A549 (cell line): ENCODE measurements around the gene CD164. TPM values are rescaled to one million over a fixed set of nuclear protein-coding genes. Genes with fewer than 3 reads are reported as not detected.

Experiments used
- ATAC-seq, 2 experiments: fragments of 200-7000 bp in 1 of 2; fragments of >200 bp in 1 of 2; cut with Nextera tagmentation in 1 of 2; cut with Tn5 transposase in 1 of 2; 3 replicates each; pipeline versions ENCODE4 v1.8.0 to v1.9.1; 2018 to 2020; ENCODE audit warnings: mild to moderate bottlenecking in 1 of 2, moderate library complexity in 1 of 2
- CTCF ChIA-PET: fragments of 300-600 bp; sonication (Branson Sonifier 250); formaldehyde crosslinking; extraction: SDS; loops from one replicate; lab custom pipeline; 2021; ENCODE audit warnings: antibody characterized with exemption, inconsistent platforms; lab: Yijun Ruan, JAX
- POLR2A ChIA-PET: fragments of 350-600 bp; formaldehyde crosslinking; extraction: SDS; loops from one replicate; lab custom pipeline; 2021; ENCODE audit warnings: antibody characterized with exemption, inconsistent platforms; lab: Yijun Ruan, JAX
- DNase-seq, 2 experiments: peaks; one replicate each; pipeline versions ENCODE4 v3.0.0 to v3.0.0-alpha.2; 2011 to 2016; ENCODE audit warnings: low read depth in 1 of 2, low spot score in 1 of 2
- FAIRE-seq: peaks from 2 replicates; lab custom pipeline; 2011; peaks lifted over from hg19 to GRCh38; lab: Jason Lieb, UNC
- H3K27ac ChIP-seq, 2 experiments: fragments of >200 bp; sonication (Bioruptor Twin); formaldehyde crosslinking; 3 replicates each; pipeline ENCODE4 v1.5.1; 2016 to 2017
- H3K4me1 ChIP-seq: fragments of >200 bp; sonication (Bioruptor Twin); formaldehyde crosslinking; 3 replicates; pipeline ENCODE4 v1.6.1; 2016
- H3K4me2 ChIP-seq: fragments of >200 bp; sonication (Bioruptor Twin); formaldehyde crosslinking; 3 replicates; pipeline ENCODE4 v1.6.1; 2016
- H3K4me3 ChIP-seq: fragments of >200 bp; sonication (Bioruptor Twin); formaldehyde crosslinking; 3 replicates; pipeline ENCODE4 v1.5.1; 2016
- H3K9me3 ChIP-seq: fragments of >200 bp; sonication (Bioruptor Twin); formaldehyde crosslinking; 3 replicates; pipeline ENCODE4 v1.6.1; 2016
- BHLHE40 ChIP-seq: IDR thresholded peaks from 2 replicates; pipeline ENCODE4 v1.6.1; 2012; ENCODE audit warnings: low read depth, low read length, inconsistent platforms
- ELK1 ChIP-seq: fragments of 150-350 bp; IDR thresholded peaks from 2 replicates; pipeline ENCODE4 v1.6.1; 2014; ENCODE audit warnings: low read depth, mild to moderate bottlenecking, low read length
- FOXS1 ChIP-seq: fragments of 250-450 bp; sonication (Bioruptor Pico); IDR thresholded peaks from 2 replicates; pipeline ENCODE4 v1.5.0; 2020; ENCODE audit warnings: mild to moderate bottlenecking, moderate library complexity
- JUN ChIP-seq, 2 experiments: fragments of >200 bp; sonication (Bioruptor Twin); formaldehyde crosslinking; IDR thresholded peaks; 2 replicates in 1 of 2; 3 replicates in 1 of 2; pipeline ENCODE4 v1.6.1; 2016 to 2017
- KDM1A ChIP-seq: fragments of 200-600 bp; sonication (generic); IDR thresholded peaks from 2 replicates; pipeline ENCODE4 v1.6.1; 2016; ENCODE audit warnings: low read depth, mild to moderate bottlenecking
- MAX ChIP-seq: IDR thresholded peaks from 2 replicates; pipeline ENCODE4 v1.6.1; 2012
- MAZ ChIP-seq: fragments of 150-350 bp; IDR thresholded peaks from 2 replicates; pipeline ENCODE4 v1.6.1; 2014; ENCODE audit warnings: antibody characterized with exemption, low read depth, low read length, borderline replicate concordance
- PHF8 ChIP-seq: fragments of 200-600 bp; sonication (generic); IDR thresholded peaks from 2 replicates; pipeline ENCODE4 v1.6.1; 2016; ENCODE audit warnings: low read depth, mild to moderate bottlenecking, antibody characterized with exemption, moderate library complexity, borderline replicate concordance
- POLR2A ChIP-seq: IDR thresholded peaks from 2 replicates; pipeline ENCODE4 v1.6.1; 2012; ENCODE audit warnings: mild to moderate bottlenecking, low read length
- WGBS: methylation state at CpG from one replicate; pipeline ENCODE4 v1.1.6; 2017; ENCODE audit errors: missing lambda C conversion rate; 5-methylcytosine and 5-hydroxymethylcytosine counted together
- polyA minus RNA-seq: library from RNA; depleted of rRNA, polyadenylated mRNA; stranded (reverse); fragments of >200 nt; gene quantifications from 2 replicates; pipeline ENCODE4 v1.2.3, GENCODE V29; 2011; rRNA and poly(A)+ RNA removed
- polyA plus RNA-seq, 4 experiments: library from polyadenylated mRNA; depleted of rRNA in 3 of 4; stranded (reverse); fragments of >200 nt; fragmentation: RNase III in 1 of 4; extraction: RNeasy Plus Mini Kit Qiagen cat#74134 plus additional on column Dnase treatment in 1 of 4; gene quantifications; 2 replicates in 3 of 4; 3 replicates in 1 of 4; pipeline ENCODE4 v1.2.3, GENCODE V29; 2011 to 2017
- TF ChIP-seq, protein P1 (sequence below): fragments of >200 bp; sonication (Bioruptor Twin); formaldehyde crosslinking; IDR thresholded peaks from 3 replicates; pipeline ENCODE4 v1.6.1; 2016
- TF ChIP-seq, protein P2 (sequence below): fragments of 450-650 bp; IDR thresholded peaks from 2 replicates; pipeline ENCODE4 v1.6.1; 2014; ENCODE audit warnings: antibody characterized with exemption
- TF ChIP-seq, protein P3 (sequence below): fragments of >200 bp; sonication (Bioruptor Twin); formaldehyde crosslinking; IDR thresholded peaks from 2 replicates; pipeline ENCODE4 v1.6.1; 2016
- TF ChIP-seq, protein P4 (sequence below): fragments of 200-600 bp; sonication (generic); IDR thresholded peaks from 2 replicates; pipeline ENCODE4 v1.6.1; 2016; ENCODE audit warnings: antibody characterized with exemption, mild to moderate bottlenecking, moderate library complexity

The CD164 gene
- polyA plus RNA-seq (2011; rRNA removed) (171 and 174 TPM in 2 replicates), polyA plus RNA-seq (2017; fragmentation: RNase III; extraction: RNeasy Plus Mini Kit Qiagen cat#74134 plus additional on column Dnase treatment) (90.4 to 94.0 TPM (median 91.1 TPM) in 3 replicates), polyA minus RNA-seq (108 and 131 TPM in 2 replicates)
- polyA plus RNA-seq (2012; cell fraction: cytosol; rRNA removed): 39.0 and 44.5 TPM in 2 replicates
- polyA plus RNA-seq (2012; cell fraction: nucleus; rRNA removed): 27.1 and 31.0 TPM in 2 replicates

GRCh38 chr6:109381747-109382575, at the start of gene CD164:
CD164 (minus strand) TSS chr6:109382467; CDS start chr6:109382378, 89 bp downstream.
- FAIRE-seq: no peak
- peak; percentile 80 to 92 for DNase-seq
- peak within 1 kb of the TSS; percentile 97 for H3K4me3 ChIP-seq
- H3K27ac ChIP-seq: peak within 1 kb of the TSS; percentile 97 to 100
- ChIA-PET CTCF (interaction anchor here (0.8 to 5.0 kb wide), 6 partner anchors 11 to 198 kb away, joined by 3 to 50 read pairs (median 5); no protein-coding TSS in a partner anchor), POLR2A (interaction anchor here (0.6 to 2.5 kb wide), 6 partner anchors 10 to 825 kb away, joined by 3 to 17 read pairs (median 6); partner anchors contain the start of genes CEP57L1, PPIL6, SESN1 and SMPD2)
- peak; percentile 64 to 74 for ATAC-seq
- peak within 1 kb of the TSS; percentile 89 for H3K4me2 ChIP-seq
- 0% methylated on average over 7 of the region's 93 CpGs for WGBS
- TF ChIP-seq PHF8 (peak; percentile 66), POLR2A (peak; percentile 80), MAZ (peak; percentile 59; the same call in 1 of the 2 replicates), MAX (no peak; the same call in 1 of the 2 replicates), BHLHE40 (peak; percentile 74), FOXS1 (no peak), JUN (IDR thresholded peaks at IDR 0.05) (peak in 1 of 2 experiments; percentile 13; a peak in 3 of 5 replicates)
- TF ChIP-seq, protein P1, sequence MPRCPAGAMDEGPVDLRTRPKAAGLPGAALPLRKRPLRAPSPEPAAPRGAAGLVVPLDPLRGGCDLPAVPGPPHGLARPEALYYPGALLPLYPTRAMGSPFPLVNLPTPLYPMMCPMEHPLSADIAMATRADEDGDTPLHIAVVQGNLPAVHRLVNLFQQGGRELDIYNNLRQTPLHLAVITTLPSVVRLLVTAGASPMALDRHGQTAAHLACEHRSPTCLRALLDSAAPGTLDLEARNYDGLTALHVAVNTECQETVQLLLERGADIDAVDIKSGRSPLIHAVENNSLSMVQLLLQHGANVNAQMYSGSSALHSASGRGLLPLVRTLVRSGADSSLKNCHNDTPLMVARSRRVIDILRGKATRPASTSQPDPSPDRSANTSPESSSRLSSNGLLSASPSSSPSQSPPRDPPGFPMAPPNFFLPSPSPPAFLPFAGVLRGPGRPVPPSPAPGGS: peak; percentile 24; the same call in 1 of the 3 replicates
- TF ChIP-seq, protein P2, sequence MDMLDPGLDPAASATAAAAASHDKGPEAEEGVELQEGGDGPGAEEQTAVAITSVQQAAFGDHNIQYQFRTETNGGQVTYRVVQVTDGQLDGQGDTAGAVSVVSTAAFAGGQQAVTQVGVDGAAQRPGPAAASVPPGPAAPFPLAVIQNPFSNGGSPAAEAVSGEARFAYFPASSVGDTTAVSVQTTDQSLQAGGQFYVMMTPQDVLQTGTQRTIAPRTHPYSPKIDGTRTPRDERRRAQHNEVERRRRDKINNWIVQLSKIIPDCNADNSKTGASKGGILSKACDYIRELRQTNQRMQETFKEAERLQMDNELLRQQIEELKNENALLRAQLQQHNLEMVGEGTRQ: no peak
- H3K9me3 ChIP-seq: no peaks in the 10 kb centered on the region
- peaks cover 34% of the 10 kb centered on the region; the same call in 2 of the 3 replicates for H3K4me1 ChIP-seq

- Histone ChIP-seq H3K4me3 (no peak overlapping the region), H3K9me3 (no peaks in the 10 kb centered on the region), H3K4me2 (no peak overlapping the region), H3K27ac (no peak overlapping the region), H3K4me1 (no peaks in the 10 kb centered on the region)
- DNase-seq (no peak), FAIRE-seq (no peak), ATAC-seq (no peak)
- ChIA-PET POLR2A (interaction anchor here (0.8 kb wide), 1 partner anchor 11 kb away, joined by 4 read pairs; the partner anchor contains the start of genes PPIL6 and SMPD2), CTCF (no interaction called here)
- WGBS: 97% methylated on average over 3 of the region's 3 CpGs
- TF ChIP-seq, protein P3, sequence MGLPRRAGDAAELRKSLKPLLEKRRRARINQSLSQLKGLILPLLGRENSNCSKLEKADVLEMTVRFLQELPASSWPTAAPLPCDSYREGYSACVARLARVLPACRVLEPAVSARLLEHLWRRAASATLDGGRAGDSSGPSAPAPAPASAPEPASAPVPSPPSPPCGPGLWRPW: no peak
- TF ChIP-seq, protein P4, sequence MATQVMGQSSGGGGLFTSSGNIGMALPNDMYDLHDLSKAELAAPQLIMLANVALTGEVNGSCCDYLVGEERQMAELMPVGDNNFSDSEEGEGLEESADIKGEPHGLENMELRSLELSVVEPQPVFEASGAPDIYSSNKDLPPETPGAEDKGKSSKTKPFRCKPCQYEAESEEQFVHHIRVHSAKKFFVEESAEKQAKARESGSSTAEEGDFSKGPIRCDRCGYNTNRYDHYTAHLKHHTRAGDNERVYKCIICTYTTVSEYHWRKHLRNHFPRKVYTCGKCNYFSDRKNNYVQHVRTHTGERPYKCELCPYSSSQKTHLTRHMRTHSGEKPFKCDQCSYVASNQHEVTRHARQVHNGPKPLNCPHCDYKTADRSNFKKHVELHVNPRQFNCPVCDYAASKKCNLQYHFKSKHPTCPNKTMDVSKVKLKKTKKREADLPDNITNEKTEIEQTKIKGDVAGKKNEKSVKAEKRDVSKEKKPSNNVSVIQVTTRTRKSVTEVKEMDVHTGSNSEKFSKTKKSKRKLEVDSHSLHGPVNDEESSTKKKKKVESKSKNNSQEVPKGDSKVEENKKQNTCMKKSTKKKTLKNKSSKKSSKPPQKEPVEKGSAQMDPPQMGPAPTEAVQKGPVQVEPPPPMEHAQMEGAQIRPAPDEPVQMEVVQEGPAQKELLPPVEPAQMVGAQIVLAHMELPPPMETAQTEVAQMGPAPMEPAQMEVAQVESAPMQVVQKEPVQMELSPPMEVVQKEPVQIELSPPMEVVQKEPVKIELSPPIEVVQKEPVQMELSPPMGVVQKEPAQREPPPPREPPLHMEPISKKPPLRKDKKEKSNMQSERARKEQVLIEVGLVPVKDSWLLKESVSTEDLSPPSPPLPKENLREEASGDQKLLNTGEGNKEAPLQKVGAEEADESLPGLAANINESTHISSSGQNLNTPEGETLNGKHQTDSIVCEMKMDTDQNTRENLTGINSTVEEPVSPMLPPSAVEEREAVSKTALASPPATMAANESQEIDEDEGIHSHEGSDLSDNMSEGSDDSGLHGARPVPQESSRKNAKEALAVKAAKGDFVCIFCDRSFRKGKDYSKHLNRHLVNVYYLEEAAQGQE: no peak
- TF ChIP-seq PHF8: no peak
- no peak for TF ChIP-seq ELK1
- no peak for TF ChIP-seq KDM1A
Measured at GRCh38 chr6:109429496-109429895, 47.2 kb upstream of the CD164 start.
